T-helper 1 cell treated with Interleukin-12 subunit alpha and Interleukin-12 subunit beta and Interleukin-4 antibody, amounts not matched to agents 30 ng/mL and 1 ng/mL, for 36 hours (primary cell): Measurements from ENCODE around the gene AK5. TPM values are rescaled to one million over a fixed set of nuclear protein-coding genes. Genes with fewer than 3 reads are reported as not detected.

Experiments used
- intact Hi-C: fragments of 100-400 bp; cut with micrococcal nuclease; formaldehyde crosslinking; loops from one replicate; pipeline ENCODE4 v1.15.1; 2024
- total RNA-seq: library from RNA; stranded (reverse); gene quantifications from 2 replicates; pipeline ENCODE4 v1.2.3, GENCODE V29; 2022

The AK5 gene
- total RNA-seq, 1 donor from 2014 or later = 0.34 TPM

- intact Hi-C loops = no loop called here
Observed at GRCh38 chr1:77348549-77348948, 66.7 kb downstream of the AK5 start.

- intact Hi-C loops = no loop called here
Observed at GRCh38 chr1:77349275-77349674, 67.5 kb downstream of the AK5 start.

- intact Hi-C loops = no loop called here
Observed at GRCh38 chr1:77350012-77350770, 68.4 kb downstream of the AK5 start.

GRCh38 chr1:77354536-77354935 lies 72.7 kb downstream of the AK5 start:
- intact Hi-C loops = no loop called here

GRCh38 chr1:77355010-77355409 lies 73.2 kb downstream of the AK5 start:
- intact Hi-C loops = no loop called here

GRCh38 chr1:77356136-77356535 lies 74.3 kb downstream of the AK5 start:
- intact Hi-C loops = no loop called here

- intact Hi-C loops = no loop called here
Observed at GRCh38 chr1:77360256-77360655, 78.4 kb downstream of the AK5 start.

GRCh38 chr1:77361621-77362020 lies 79.8 kb downstream of the AK5 start:
- intact Hi-C loops = no loop called here

- intact Hi-C loops = no loop called here
Observed at GRCh38 chr1:77370161-77370560, 88.3 kb downstream of the AK5 start.

GRCh38 chr1:77370583-77371306 lies 88.9 kb downstream of the AK5 start:
- intact Hi-C loops = no loop called here

- intact Hi-C loops = no loop called here
Observed at GRCh38 chr1:77371396-77371795, 89.6 kb downstream of the AK5 start.

GRCh38 chr1:77373702-77374101 lies 91.9 kb downstream of the AK5 start:
- intact Hi-C loops = no loop called here

GRCh38 chr1:77375541-77375940 lies 93.7 kb downstream of the AK5 start:
- intact Hi-C loops = no loop called here

GRCh38 chr1:77375990-77376389 lies 94.2 kb downstream of the AK5 start:
- intact Hi-C loops = no loop called here

- intact Hi-C loops = no loop called here
Observed at GRCh38 chr1:77378723-77379535, 97.1 kb downstream of the AK5 start.

GRCh38 chr1:77382366-77382765 lies 100.5 kb downstream of the AK5 start:
- intact Hi-C loops = no loop called here

GRCh38 chr1:77383236-77383635 lies 101.4 kb downstream of the AK5 start:
- intact Hi-C loops = no loop called here

- intact Hi-C loops = no loop called here
Observed at GRCh38 chr1:77385551-77385950, 103.7 kb downstream of the AK5 start.

- intact Hi-C loops = no loop called here
Observed at GRCh38 chr1:77386276-77386675, 104.5 kb downstream of the AK5 start.

GRCh38 chr1:77387553-77387952 lies 105.7 kb downstream of the AK5 start:
- intact Hi-C loops = no loop called here

GRCh38 chr1:77388661-77389060 lies 106.8 kb downstream of the AK5 start:
- intact Hi-C loops = no loop called here

GRCh38 chr1:77392486-77392885 lies 110.7 kb downstream of the AK5 start:
- intact Hi-C loops = no loop called here
